Measurements from ENCODE around the gene DVL1.

DNA sequence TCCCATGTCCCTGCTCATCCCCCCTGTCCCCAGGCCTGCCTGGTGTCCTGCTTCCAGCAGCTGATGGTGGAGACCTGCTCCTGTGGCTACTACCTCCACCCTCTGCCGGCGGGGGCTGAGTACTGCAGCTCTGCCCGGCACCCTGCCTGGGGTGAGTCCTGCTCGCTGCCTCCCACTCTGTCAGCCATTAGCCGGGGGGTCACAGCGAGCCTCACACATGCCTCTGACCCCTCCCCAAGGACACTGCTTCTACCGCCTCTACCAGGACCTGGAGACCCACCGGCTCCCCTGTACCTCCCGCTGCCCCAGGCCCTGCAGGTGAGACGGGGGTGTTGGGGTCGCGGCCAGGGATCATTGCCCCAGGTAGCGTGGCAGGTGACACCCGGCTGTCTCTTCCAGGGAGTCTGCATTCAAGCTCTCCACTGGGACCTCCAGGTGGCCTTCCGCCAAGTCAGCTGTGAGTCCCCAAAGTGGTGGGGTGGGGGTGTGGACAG lies 58.9 kb downstream of the DVL1 start:
- TF ChIP-seq, protein P1, sequence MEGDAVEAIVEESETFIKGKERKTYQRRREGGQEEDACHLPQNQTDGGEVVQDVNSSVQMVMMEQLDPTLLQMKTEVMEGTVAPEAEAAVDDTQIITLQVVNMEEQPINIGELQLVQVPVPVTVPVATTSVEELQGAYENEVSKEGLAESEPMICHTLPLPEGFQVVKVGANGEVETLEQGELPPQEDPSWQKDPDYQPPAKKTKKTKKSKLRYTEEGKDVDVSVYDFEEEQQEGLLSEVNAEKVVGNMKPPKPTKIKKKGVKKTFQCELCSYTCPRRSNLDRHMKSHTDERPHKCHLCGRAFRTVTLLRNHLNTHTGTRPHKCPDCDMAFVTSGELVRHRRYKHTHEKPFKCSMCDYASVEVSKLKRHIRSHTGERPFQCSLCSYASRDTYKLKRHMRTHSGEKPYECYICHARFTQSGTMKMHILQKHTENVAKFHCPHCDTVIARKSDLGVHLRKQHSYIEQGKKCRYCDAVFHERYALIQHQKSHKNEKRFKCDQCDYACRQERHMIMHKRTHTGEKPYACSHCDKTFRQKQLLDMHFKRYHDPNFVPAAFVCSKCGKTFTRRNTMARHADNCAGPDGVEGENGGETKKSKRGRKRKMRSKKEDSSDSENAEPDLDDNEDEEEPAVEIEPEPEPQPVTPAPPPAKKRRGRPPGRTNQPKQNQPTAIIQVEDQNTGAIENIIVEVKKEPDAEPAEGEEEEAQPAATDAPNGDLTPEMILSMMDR (IDR thresholded peaks at IDR 0.05), result peak; percentile 62 to 84 (median 74)
- TF ChIP-seq POLR2A (IDR thresholded peaks at IDR 0.05), result no peak
- TF ChIP-seq EP300 (IDR thresholded peaks at IDR 0.05), result no peak
- no peak for TF ChIP-seq POLR2AphosphoS5 (IDR thresholded peaks at IDR 0.05)

Measured in upper lobe of left lung (tissue), 4 donors.